ENCODE results near the gene ZNF787.

The ZNF787 gene

DNA sequence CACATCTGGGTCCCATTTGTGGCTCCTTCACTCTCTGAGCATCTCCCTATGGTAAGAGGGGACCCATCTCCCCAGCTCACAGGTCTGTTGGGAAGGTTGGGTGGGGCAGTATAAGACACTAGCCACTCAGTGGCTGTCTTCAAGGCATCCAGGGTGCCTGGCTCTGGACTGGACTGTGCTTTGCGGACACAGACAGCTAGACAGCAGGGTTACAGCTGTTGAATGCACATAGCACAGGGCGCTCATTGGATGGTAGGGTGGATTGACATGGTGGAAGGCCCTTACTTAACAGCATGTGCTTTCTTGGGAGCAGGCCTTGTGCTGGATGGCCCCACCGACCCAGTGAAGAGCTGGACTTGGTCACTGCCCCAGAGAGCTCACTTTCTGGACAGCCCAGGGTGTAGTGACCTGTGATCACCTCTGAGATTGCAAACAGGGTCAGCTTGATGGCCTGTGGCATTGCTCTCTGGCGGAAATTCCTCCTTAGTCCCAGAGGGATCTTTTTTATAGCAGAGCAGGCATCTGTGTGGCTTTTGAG is 21.9 kb upstream of the ZNF787 start:
- DNase-seq = no peak

DNA sequence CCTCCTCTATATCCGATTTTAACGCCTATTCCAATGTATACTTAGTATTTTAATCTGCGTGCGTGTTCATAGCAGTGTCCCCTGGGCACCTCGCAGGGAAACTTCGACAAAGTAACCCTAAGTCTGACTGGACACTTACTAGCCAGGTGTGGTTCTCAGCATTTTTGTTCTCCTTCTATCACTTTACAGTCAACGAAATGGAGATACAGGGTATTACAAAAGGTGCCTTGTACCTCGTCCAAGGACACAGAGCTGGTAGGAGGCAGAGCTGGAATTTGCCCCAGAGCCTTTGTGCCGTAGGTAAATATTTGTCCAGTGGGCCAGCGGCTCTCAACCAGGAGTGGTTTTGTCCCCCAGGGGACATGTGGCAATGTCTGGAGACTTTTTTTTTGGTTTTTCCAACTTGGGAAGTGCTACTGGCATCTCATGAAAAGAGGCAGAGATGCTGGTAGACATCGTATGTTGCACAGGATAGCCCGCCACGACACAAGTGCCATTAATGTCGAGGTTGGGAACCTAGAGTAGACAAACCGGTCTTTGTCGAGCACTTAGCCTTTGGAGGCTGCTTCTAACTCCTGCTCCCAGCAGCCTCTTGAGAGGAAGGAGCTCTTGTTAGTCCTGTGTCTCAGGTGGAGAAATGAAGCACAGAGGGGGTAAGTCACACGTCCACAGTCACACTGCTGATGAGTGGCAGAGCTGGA is 21.1 kb upstream of the ZNF787 start:
- no peak for DNase-seq

- DNase-seq = peak; percentile 21 to 26
Observed at GRCh38 chr19:56141417-56141993, 20.4 kb upstream of the ZNF787 start.

- peak; percentile 99 to 100 for DNase-seq
Observed at GRCh38 chr19:56140583-56141416, 19.7 kb upstream of the ZNF787 start, which contains the start of gene ZNF444. Gene ZNF444, plus strand, starts transcription at chr19:56141287. Its CDS starts 5,625 bp downstream, at chr19:56146912.

GRCh38 chr19:56139847-56140582 is 18.9 kb upstream of the ZNF787 start:
- no peak for DNase-seq

GRCh38 chr19:56138069-56138468 is 17.0 kb upstream of the ZNF787 start:
- no peak for DNase-seq

DNA sequence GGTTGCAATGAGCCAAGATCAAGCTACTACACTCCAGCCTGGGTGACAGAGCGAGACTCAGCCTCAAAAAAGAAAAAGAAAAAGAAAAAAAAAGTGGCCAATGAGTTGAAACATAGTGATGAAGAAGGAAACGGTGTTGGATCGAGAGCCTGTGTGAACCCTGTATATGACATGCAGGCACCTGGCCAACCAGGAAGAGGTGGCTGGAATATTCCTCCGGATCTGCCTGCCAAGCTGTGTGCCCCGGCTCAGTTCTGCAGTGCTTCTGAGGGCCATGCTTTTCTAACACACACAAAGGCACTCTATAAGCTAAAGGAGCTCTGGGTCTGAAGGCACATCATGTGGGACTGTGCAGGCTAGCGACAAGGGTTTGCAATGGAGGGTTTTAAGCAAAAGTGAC is 16.3 kb upstream of the ZNF787 start:
- DNase-seq = no peak

GRCh38 chr19:56136362-56136761 is 15.3 kb upstream of the ZNF787 start:
- no peak for DNase-seq

DNA sequence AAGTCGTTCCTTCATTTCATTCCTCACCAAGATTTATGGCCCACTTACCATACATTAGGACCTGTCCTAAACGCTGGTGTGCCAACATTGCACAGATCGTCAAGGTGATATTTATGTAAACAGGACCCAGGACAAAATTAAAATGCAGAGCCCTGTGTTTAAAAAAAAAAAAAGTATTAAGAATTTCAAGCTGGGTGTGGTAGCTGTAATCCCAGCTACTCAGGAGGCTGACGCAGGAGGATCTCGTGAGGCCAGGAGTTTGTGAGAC is 13.5 kb upstream of the ZNF787 start:
- DNase-seq = no peak

GRCh38 chr19:56133858-56134653 is 13.0 kb upstream of the ZNF787 start:
- DNase-seq = no peak

DNA sequence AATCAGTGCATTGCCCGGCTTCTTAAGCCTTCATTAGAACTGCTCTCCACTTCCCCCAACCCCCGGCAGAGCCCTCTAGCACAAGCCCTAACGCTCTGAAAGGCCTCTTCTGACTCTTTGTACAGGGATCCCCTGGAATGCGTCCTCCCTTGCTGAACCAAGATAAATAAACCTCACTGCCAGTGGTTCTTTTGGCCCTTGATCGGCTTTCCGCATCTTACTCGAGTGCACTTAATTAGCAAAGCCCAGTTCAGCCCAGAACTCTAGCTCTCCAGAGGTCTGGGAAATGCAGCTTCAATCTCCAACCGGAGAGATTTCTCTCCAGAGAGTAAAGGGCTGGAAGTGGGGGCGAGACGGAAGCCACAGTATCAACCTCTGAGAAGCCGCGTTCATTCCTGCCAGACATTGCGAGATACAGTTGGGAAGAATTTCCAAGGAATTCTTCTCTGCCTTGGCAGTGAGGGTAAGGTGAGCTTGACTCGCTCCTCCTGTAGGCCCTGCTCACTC is 11.3 kb upstream of the ZNF787 start:
- no peak for DNase-seq

DNA sequence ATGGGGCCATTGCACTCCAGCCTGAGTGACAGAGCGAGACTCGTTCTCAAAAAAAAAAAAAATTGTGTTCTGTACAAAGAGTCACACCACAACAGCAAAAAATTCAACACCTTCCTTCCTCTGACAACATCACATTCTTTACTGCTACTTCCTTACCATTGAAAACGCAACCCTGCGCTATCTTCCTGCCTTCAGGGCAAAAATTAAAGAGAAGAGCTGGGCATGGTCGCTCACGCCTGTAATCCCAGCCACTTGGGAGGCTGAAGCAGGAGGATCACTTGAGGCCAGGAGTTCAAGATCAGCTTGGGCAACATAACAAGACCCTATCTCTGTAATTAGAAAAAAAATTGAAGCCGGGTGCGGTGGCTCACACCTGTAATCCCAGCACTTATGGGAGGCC is 10.6 kb upstream of the ZNF787 start:
- DNase-seq = no peak

GRCh38 chr19:56130006-56130405 is 8.9 kb upstream of the ZNF787 start:
- DNase-seq = no peak

DNA sequence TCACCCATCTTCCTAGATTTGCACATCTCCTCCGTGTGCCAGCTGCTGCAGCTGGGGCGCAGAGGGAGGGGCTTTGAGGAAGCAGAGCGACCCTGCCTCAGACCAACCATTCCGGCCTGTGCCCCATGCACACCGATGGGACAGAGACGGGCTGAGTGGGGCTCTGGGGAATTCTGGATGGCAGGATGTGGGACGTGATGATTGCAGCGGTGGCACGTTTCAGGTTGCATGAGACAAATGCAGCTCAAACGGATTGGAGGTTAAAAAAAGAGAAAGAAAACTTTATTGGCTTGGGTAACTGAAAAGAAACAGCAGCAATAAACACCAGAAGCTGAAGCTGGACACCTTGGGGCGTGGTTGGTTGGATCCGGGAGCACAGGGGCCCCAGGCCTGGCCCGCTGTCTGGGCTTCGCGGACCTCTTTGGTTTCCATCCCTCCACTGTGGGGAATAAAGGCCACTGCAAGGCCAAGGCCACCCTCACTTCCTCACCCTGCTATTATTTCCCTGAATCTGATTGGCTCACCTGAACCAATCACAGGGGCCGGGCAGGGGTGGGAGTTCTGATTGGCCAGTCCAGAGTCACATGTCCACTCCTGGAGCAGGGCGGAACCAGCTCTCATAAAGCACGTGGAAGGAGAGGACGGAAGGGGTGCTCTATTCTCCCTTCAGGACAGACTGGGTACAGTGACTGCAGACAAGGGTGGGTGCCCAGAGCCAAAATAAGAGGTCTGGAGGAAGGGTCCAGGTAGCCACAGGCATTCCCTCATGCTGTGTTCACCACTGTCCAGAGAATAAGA is 6.1 kb upstream of the ZNF787 start:
- no peak for DNase-seq

GRCh38 chr19:56125806-56126590 is 4.9 kb upstream of the ZNF787 start:
- DNase-seq = no peak

GRCh38 chr19:56124578-56124977 is 3.5 kb upstream of the ZNF787 start:
- no peak for DNase-seq

- no peak for DNase-seq
Observed at GRCh38 chr19:56123266-56123891, 2.3 kb upstream of the ZNF787 start.

DNA sequence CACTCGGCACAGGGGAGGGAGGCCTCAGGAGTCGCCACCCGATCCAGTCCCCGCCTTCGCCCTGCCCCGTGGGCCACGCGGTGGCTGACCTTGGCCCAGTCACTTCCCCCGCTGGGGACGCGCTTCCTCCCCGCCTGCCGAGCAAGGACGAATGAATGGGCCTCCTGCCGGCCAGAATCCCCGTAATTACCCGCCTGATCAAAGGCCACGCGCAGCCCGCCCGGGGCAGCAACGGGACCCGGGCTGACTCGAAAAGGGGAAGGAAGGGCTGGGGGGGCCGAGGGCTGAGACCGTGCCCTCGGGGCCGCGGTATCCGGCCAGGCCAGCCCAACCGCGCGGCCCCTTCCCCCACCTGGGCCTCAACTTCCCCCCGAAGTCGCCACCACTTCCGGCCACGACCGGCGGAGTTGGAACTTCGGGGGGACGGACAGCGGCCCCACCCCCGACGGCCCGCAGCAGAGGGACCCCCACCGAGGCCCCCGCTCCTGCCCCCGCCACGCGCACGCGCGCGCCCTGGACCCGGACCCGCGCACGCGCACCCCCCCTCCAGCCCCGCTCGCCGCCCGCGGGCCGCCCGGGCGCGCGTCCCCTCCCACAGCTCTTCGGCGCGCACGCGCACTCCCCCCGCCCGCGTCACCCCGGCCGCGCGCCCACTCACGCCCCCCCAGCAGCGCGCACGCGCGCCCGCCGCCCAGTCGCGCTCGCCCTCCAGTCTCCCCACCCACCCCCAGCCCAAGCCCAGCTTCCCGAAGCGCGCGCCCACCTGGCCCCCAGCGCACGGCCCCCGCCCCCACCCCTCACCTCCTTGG is 520 bp downstream of the ZNF787 start:
- peak; percentile 77 to 85 for DNase-seq

DNA sequence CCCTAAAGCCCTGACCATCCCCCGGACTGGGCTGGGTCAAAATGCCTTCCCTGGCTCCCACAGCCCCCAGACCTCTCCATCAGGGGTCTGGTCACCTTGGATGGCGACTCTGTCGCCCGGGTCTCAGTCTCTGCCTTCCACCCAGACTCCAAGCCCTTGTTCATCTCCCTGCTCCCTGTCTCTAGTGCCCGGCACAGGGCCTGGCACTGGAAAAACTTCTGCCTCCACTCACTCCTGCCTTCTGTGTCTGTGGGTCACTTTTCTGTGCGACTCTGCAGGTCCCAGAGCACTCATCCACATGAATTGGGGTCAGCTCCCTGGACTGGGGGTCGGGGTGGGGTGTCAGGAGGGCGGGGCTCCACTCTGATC is 1.1 kb downstream of the ZNF787 start:
- no peak for DNase-seq
